ENCODE data around the gene MAD1L1. TPM values are rescaled to one million over a fixed set of nuclear protein-coding genes. Genes with fewer than 3 reads are reported as not detected.

The MAD1L1 gene
- total and polyA plus RNA-seq, 2 donors, result 23.1 to 27.4 TPM

- H3K27ac ChIP-seq (ENCODE audit: low read depth), result no peak overlapping the region
- H3K4me1 ChIP-seq (ENCODE audit: insufficient read depth), result no peaks in the 10 kb centered on the region
- no peaks in the 10 kb centered on the region for H3K36me3 ChIP-seq (ENCODE audit: insufficient read depth)
- no peak overlapping the region for H3K4me3 ChIP-seq (ENCODE audit: low read depth, low read length)
- no peak for DNase-seq (ENCODE audit: extremely low spot score)
- 92% methylated on average over 29 of the region's 29 CpGs for WGBS
These were observed 215.8 kb downstream of the MAD1L1 start for GRCh38 chr7:2016761-2017480.

GRCh38 chr7:2016021-2016631, 216.6 kb downstream of the MAD1L1 start:
- Histone ChIP-seq H3K36me3 (ENCODE audit: insufficient read depth) (no peaks in the 10 kb centered on the region), H3K4me1 (ENCODE audit: insufficient read depth) (no peaks in the 10 kb centered on the region), H3K27ac (ENCODE audit: low read depth) (no peak overlapping the region), H3K4me3 (ENCODE audit: low read depth, low read length) (no peak overlapping the region)
- no peak for DNase-seq (ENCODE audit: extremely low spot score)
- WGBS, result 95% methylated on average over 18 of the region's 18 CpGs

- WGBS, result 93% methylated on average over 18 of the region's 18 CpGs
- Histone ChIP-seq H3K27ac (ENCODE audit: low read depth) (no peak overlapping the region), H3K4me1 (ENCODE audit: insufficient read depth) (no peaks in the 10 kb centered on the region), H3K36me3 (ENCODE audit: insufficient read depth) (no peaks in the 10 kb centered on the region), H3K4me3 (ENCODE audit: low read depth, low read length) (no peak overlapping the region)
- DNase-seq (ENCODE audit: extremely low spot score), result no peak
These were observed 217.4 kb downstream of the MAD1L1 start for GRCh38 chr7:2015251-2015871.

GRCh38 chr7:2014391-2015241, 218.1 kb downstream of the MAD1L1 start:
- H3K36me3 ChIP-seq (ENCODE audit: insufficient read depth), result no peaks in the 10 kb centered on the region
- DNase-seq (ENCODE audit: extremely low spot score), result no peak
- no peak overlapping the region for H3K4me3 ChIP-seq (ENCODE audit: low read depth, low read length)
- WGBS, result 94% methylated on average over 47 of the region's 47 CpGs
- H3K4me1 ChIP-seq (ENCODE audit: insufficient read depth), result no peaks in the 10 kb centered on the region
- H3K27ac ChIP-seq (ENCODE audit: low read depth), result no peak overlapping the region

GRCh38 chr7:2013381-2014311, 219.1 kb downstream of the MAD1L1 start:
- Histone ChIP-seq H3K36me3 (ENCODE audit: insufficient read depth) (no peaks in the 10 kb centered on the region), H3K4me3 (ENCODE audit: low read depth, low read length) (no peak overlapping the region), H3K27ac (ENCODE audit: low read depth) (no peak overlapping the region), H3K4me1 (ENCODE audit: insufficient read depth) (no peaks in the 10 kb centered on the region)
- WGBS, result 94% methylated on average over 34 of the region's 34 CpGs
- DNase-seq (ENCODE audit: extremely low spot score), result no peak

GRCh38 chr7:2012981-2013380, 219.8 kb downstream of the MAD1L1 start:
- H3K27ac ChIP-seq (ENCODE audit: low read depth), result no peak overlapping the region
- no peak overlapping the region for H3K4me3 ChIP-seq (ENCODE audit: low read depth, low read length)
- WGBS, result 59% methylated on average over 8 of the region's 8 CpGs
- no peaks in the 10 kb centered on the region for H3K36me3 ChIP-seq (ENCODE audit: insufficient read depth)
- no peak for DNase-seq (ENCODE audit: extremely low spot score)
- H3K4me1 ChIP-seq (ENCODE audit: insufficient read depth), result no peaks in the 10 kb centered on the region

GRCh38 chr7:2012044-2012900, 220.5 kb downstream of the MAD1L1 start:
- DNase-seq (ENCODE audit: extremely low spot score), result no peak

GRCh38 chr7:2011266-2012043, 221.3 kb downstream of the MAD1L1 start:
- Histone ChIP-seq H3K4me3 (ENCODE audit: low read depth, low read length) (no peak overlapping the region), H3K4me1 (ENCODE audit: insufficient read depth) (no peaks in the 10 kb centered on the region), H3K36me3 (ENCODE audit: insufficient read depth) (no peaks in the 10 kb centered on the region), H3K27ac (ENCODE audit: low read depth) (no peak overlapping the region)
- DNase-seq (ENCODE audit: extremely low spot score), result no peak
- 97% methylated on average over 17 of the region's 17 CpGs for WGBS

More at GRCh38 chr7:2012044-2012900, 220.5 kb downstream of the MAD1L1 start:
- Histone ChIP-seq H3K4me3 (ENCODE audit: low read depth, low read length) (no peak overlapping the region), H3K4me1 (ENCODE audit: insufficient read depth) (no peaks in the 10 kb centered on the region), H3K27ac (ENCODE audit: low read depth) (no peak overlapping the region), H3K36me3 (ENCODE audit: insufficient read depth) (no peaks in the 10 kb centered on the region)
- 95% methylated on average over 28 of the region's 28 CpGs for WGBS

- H3K27ac ChIP-seq (ENCODE audit: low read depth), result no peak overlapping the region
- WGBS, result 94% methylated on average over 29 of the region's 29 CpGs
- H3K4me3 ChIP-seq (ENCODE audit: low read depth, low read length), result no peak overlapping the region
- H3K36me3 ChIP-seq (ENCODE audit: insufficient read depth), result no peaks in the 10 kb centered on the region
- H3K4me1 ChIP-seq (ENCODE audit: insufficient read depth), result no peaks in the 10 kb centered on the region
- DNase-seq (ENCODE audit: extremely low spot score), result no peak
These were observed 222.0 kb downstream of the MAD1L1 start for GRCh38 chr7:2010551-2011265.

GRCh38 chr7:2010101-2010500, 222.6 kb downstream of the MAD1L1 start:
- Histone ChIP-seq H3K4me3 (ENCODE audit: low read depth, low read length) (no peak overlapping the region), H3K36me3 (ENCODE audit: insufficient read depth) (no peaks in the 10 kb centered on the region), H3K27ac (ENCODE audit: low read depth) (no peak overlapping the region), H3K4me1 (ENCODE audit: insufficient read depth) (no peaks in the 10 kb centered on the region)
- WGBS, result 93% methylated on average over 17 of the region's 17 CpGs
- DNase-seq (ENCODE audit: extremely low spot score), result no peak

GRCh38 chr7:2009541-2010001, 223.2 kb downstream of the MAD1L1 start:
- WGBS, result 75% methylated on average over 16 of the region's 16 CpGs
- DNase-seq (ENCODE audit: extremely low spot score), result no peak
- Histone ChIP-seq H3K4me3 (ENCODE audit: low read depth, low read length) (no peak overlapping the region), H3K36me3 (ENCODE audit: insufficient read depth) (no peaks in the 10 kb centered on the region), H3K27ac (ENCODE audit: low read depth) (no peak overlapping the region), H3K4me1 (ENCODE audit: insufficient read depth) (no peaks in the 10 kb centered on the region)

All from urinary bladder (tissue), 4 donors.